GM23338 (cell line): ENCODE data around the gene ZNF552. TPM values are rescaled to one million over a fixed set of nuclear protein-coding genes. Genes with fewer than 3 reads are reported as not detected.

Experiments
- ATAC-seq: fragments of 200-7000 bp; cut with Tn5 transposase; 3 replicates; pipeline ENCODE4 v1.9.1; 2020
- DNase-seq: peaks from one replicate; pipeline ENCODE4 v3.0.0-alpha.2; 2015; ENCODE audit warnings: low spot score
- H2AFZ ChIP-seq: fragments of 200-600 bp; sonication (generic); 2 replicates; pipeline ENCODE4 v1.8.0; 2016; ENCODE audit warnings: antibody characterized with exemption, mild to moderate bottlenecking, moderate library complexity
- H3F3A ChIP-seq: fragments of 200-600 bp; sonication (generic); replicated peaks from 2 replicates; pipeline ENCODE4 v1.8.0; 2017; ENCODE audit warnings: antibody characterized with exemption, mixed run types, low read depth
- H3K27ac ChIP-seq: fragments of 200-600 bp; sonication (generic); 2 replicates; pipeline ENCODE4 v1.6.1; 2016; ENCODE audit warnings: low read depth
- H3K27me3 ChIP-seq: fragments of 200-600 bp; sonication (generic); 2 replicates; pipeline ENCODE4 v1.8.0; 2016; ENCODE audit warnings: mild to moderate bottlenecking, mixed run types, moderate library complexity; ENCODE audit not compliant: insufficient read depth
- H3K36me3 ChIP-seq: fragments of 200-600 bp; sonication (generic); 2 replicates; pipeline ENCODE4 v1.8.0; 2016; ENCODE audit warnings: mild to moderate bottlenecking; ENCODE audit not compliant: insufficient read depth
- H3K4me1 ChIP-seq: fragments of 200-600 bp; sonication (generic); 2 replicates; pipeline ENCODE4 v1.8.0; 2016; ENCODE audit warnings: mild to moderate bottlenecking, moderate library complexity; ENCODE audit not compliant: insufficient read depth
- H3K4me2 ChIP-seq: fragments of 200-600 bp; sonication (generic); 2 replicates; pipeline ENCODE4 v1.7.1; 2017; ENCODE audit warnings: mixed run types
- H3K4me3 ChIP-seq: fragments of 200-600 bp; sonication (generic); 2 replicates; pipeline ENCODE4 v1.6.1; 2016; ENCODE audit warnings: mixed run types
- H3K79me2 ChIP-seq: fragments of 200-600 bp; sonication (generic); replicated peaks from 2 replicates; pipeline ENCODE4 v1.8.0; 2017; ENCODE audit warnings: mild to moderate bottlenecking; ENCODE audit not compliant: insufficient read depth
- H3K9me2 ChIP-seq: fragments of 200-600 bp; sonication (generic); 2 replicates; pipeline ENCODE4 v1.8.0; 2017; ENCODE audit not compliant: insufficient read depth
- H4K20me1 ChIP-seq: fragments of 200-600 bp; sonication (generic); replicated peaks from 2 replicates; pipeline ENCODE4 v1.8.0; 2017; ENCODE audit warnings: mild to moderate bottlenecking; ENCODE audit not compliant: insufficient read depth
- H3K27ac Mint-ChIP-seq: 2 replicates; pipeline ENCODE4 v1.8.0; 2020; ENCODE audit warnings: inconsistent platforms, mild to moderate bottlenecking, moderate library complexity, mixed read lengths
- H3K27me3 Mint-ChIP-seq: 3 replicates; pipeline ENCODE4 v1.8.0; 2022; ENCODE audit warnings: low read depth, mild to moderate bottlenecking, moderate library complexity, mixed read lengths, inconsistent platforms; ENCODE audit not compliant: insufficient read depth, poor library complexity
- H3K36me3 Mint-ChIP-seq: 3 replicates; pipeline ENCODE4 v1.8.0; 2021; ENCODE audit warnings: low read depth, mild to moderate bottlenecking, inconsistent platforms, moderate library complexity, mixed read lengths
- H3K4me1 Mint-ChIP-seq: 3 replicates; pipeline ENCODE4 v1.8.0; 2020; ENCODE audit warnings: mild to moderate bottlenecking, inconsistent platforms, mixed read lengths
- H3K4me3 Mint-ChIP-seq: 3 replicates; pipeline ENCODE4 v1.8.0; 2021; ENCODE audit warnings: moderate library complexity, mild to moderate bottlenecking, inconsistent platforms, mixed read lengths
- H3K9me3 Mint-ChIP-seq: 3 replicates; pipeline ENCODE4 v1.8.0; 2020; ENCODE audit warnings: moderate library complexity, mild to moderate bottlenecking, inconsistent platforms, mixed read lengths
- CREB1 ChIP-seq: fragments of 250-450 bp; sonication (Bioruptor Pico); IDR thresholded peaks from 2 replicates; pipeline ENCODE4 v1.5.0; 2020; ENCODE audit warnings: low read depth, mild to moderate bottlenecking, moderate library complexity
- CTCF ChIP-seq, 2 experiments: fragments of 200-600 bp in 1 of 2; sonication (generic) in 1 of 2; conservative IDR thresholded peaks; 2 replicates each; pipeline versions ENCODE4 v1.5.1 to v1.6.1; 2016 to 2017; ENCODE audit warnings: antibody characterized with exemption in 2 of 2, low read depth in 2 of 2, mild to moderate bottlenecking in 2 of 2, moderate library complexity in 1 of 2
- ETS1 ChIP-seq: IDR thresholded peaks from 2 replicates; pipeline ENCODE4 v1.6.1; 2016; ENCODE audit warnings: antibody characterized with exemption
- EZH2 ChIP-seq: fragments of 200-600 bp; sonication (generic); IDR thresholded peaks from one replicate; pipeline ENCODE4 v1.8.0; 2017; ENCODE audit warnings: antibody characterized with exemption, mild to moderate bottlenecking, low read depth; ENCODE audit not compliant: unreplicated experiment
- EZH2phosphoT487 ChIP-seq: fragments of 200-600 bp; sonication (generic); IDR thresholded peaks from one replicate; pipeline ENCODE4 v1.8.1; 2018; ENCODE audit warnings: antibody characterized with exemption; ENCODE audit not compliant: unreplicated experiment
- JUNB ChIP-seq: IDR thresholded peaks from one replicate; pipeline ENCODE4 v1.6.1; 2016; ENCODE audit warnings: antibody characterized with exemption; ENCODE audit not compliant: unreplicated experiment
- NANOG ChIP-seq: IDR thresholded peaks from 2 replicates; pipeline ENCODE4 v1.6.1; 2016; ENCODE audit warnings: antibody characterized with exemption, borderline replicate concordance
- POLR2AphosphoS5 ChIP-seq: IDR thresholded peaks from 2 replicates; pipeline ENCODE4 v1.6.1; 2016; ENCODE audit warnings: antibody characterized with exemption, low read depth
- REST ChIP-seq: IDR thresholded peaks from one replicate; pipeline ENCODE4 v1.6.1; 2018; ENCODE audit warnings: antibody characterized with exemption; ENCODE audit not compliant: unreplicated experiment
- STAT1 ChIP-seq: IDR thresholded peaks from one replicate; pipeline ENCODE4 v1.6.1; 2016; ENCODE audit warnings: antibody characterized with exemption; ENCODE audit not compliant: unreplicated experiment
- ZNF114 ChIP-seq: fragments of 250-450 bp; sonication (Bioruptor Pico); IDR thresholded peaks from 2 replicates; pipeline ENCODE4 v1.5.0; 2020; ENCODE audit warnings: mild to moderate bottlenecking, moderate library complexity
- ZNF331 ChIP-seq: fragments of 250-450 bp; sonication (Bioruptor Pico); IDR thresholded peaks from 2 replicates; pipeline ENCODE4 v1.5.0; 2020; ENCODE audit warnings: low read depth, mild to moderate bottlenecking, moderate library complexity
- polyA plus RNA-seq: library from polyadenylated mRNA; unstranded; fragments of >200 nt; fragmentation: Nextera tagmentation; extraction: Ambion mirVana; gene quantifications from 2 replicates; pipeline ENCODE4 v1.2.1, GENCODE V29; 2016
- total RNA-seq: library from RNA; depleted of rRNA; stranded (reverse); fragments of >200 nt; shearing (Covaris generic); gene quantifications from 2 replicates; pipeline ENCODE4 v1.2.3, GENCODE V29; 2014

The ZNF552 gene
- total and polyA plus RNA-seq, 2 experiments from 2014 or later = 11.7 to 15.7 TPM

GRCh38 chr19:57771417-57771816 is 43.3 kb downstream of the ZNF552 start:
- H3K4me3 ChIP-seq = no peak overlapping the region
- no peak overlapping the region for H3K27ac ChIP-seq
- TF ChIP-seq ZNF114 (CRISPR knock-in tag) = no peak
- no peak for TF ChIP-seq STAT1
- no peak for TF ChIP-seq EZH2
- TF ChIP-seq NANOG = no peak
- TF ChIP-seq CTCF (conservative IDR thresholded peaks at IDR 0.05; ENCODE audit: low read depth in 2 of 2) = no peak
- no peak for TF ChIP-seq ZNF331 (CRISPR knock-in tag)
- TF ChIP-seq REST = no peak
- TF ChIP-seq ETS1 = no peak
- no peak for TF ChIP-seq EZH2phosphoT487
- no peak for TF ChIP-seq CREB1 (CRISPR knock-in tag)
- TF ChIP-seq JUNB = no peak
- TF ChIP-seq POLR2AphosphoS5 = no peak
- H3K36me3 ChIP-seq = peaks cover 4% of the 10 kb centered on the region
- H2AFZ ChIP-seq = no peak overlapping the region
- H3K4me2 ChIP-seq = no peak overlapping the region
- peak overlapping the region; percentile 97 for H3K4me3 Mint-ChIP-seq
- peaks cover 17% of the 10 kb centered on the region for H3K4me1 Mint-ChIP-seq
- H3K4me1 ChIP-seq = peaks cover 7% of the 10 kb centered on the region
- H3F3A ChIP-seq = peaks cover 10% of the 10 kb centered on the region
- ATAC-seq = no peak
- no peaks in the 10 kb centered on the region for H3K9me2 ChIP-seq
- no peaks in the 10 kb centered on the region for H3K27me3 ChIP-seq
- H3K36me3 Mint-ChIP-seq = peaks cover 25% of the 10 kb centered on the region
- H3K79me2 ChIP-seq = peaks cover 64% of the 10 kb centered on the region
- no peak overlapping the region for H3K27ac Mint-ChIP-seq
- peaks cover 18% of the 10 kb centered on the region for H4K20me1 ChIP-seq
- DNase-seq = no peak
- 0 out of 3 replicates have a peak, but pooled peaks cover 3% of the 10 kb centered on the region for H3K9me3 Mint-ChIP-seq
- H3K27me3 Mint-ChIP-seq = peaks cover 10% of the 10 kb centered on the region
